Upper lobe of right lung (tissue), 1 donor: ENCODE results near the gene TRIM15. TPM values are rescaled to one million over a fixed set of nuclear protein-coding genes. Genes with fewer than 3 reads are reported as not detected.

Experiments
- ATAC-seq: fragments of 200-7000 bp; cut with Tn5 transposase; one replicate; pipeline ENCODE4 v1.9.1; 2020; ENCODE audit warnings: mild to moderate bottlenecking, moderate library complexity
- DNase-seq: peaks from one replicate; pipeline ENCODE4 v3.0.0-alpha.2; 2020
- H3K27ac ChIP-seq: fragments of 200-600 bp; one replicate; pipeline ENCODE4 v1.8.0; 2022
- H3K27me3 ChIP-seq: fragments of 200-600 bp; one replicate; pipeline ENCODE4 v1.8.0; 2022; ENCODE audit warnings: mild to moderate bottlenecking
- H3K36me3 ChIP-seq: fragments of 200-600 bp; one replicate; pipeline ENCODE4 v1.8.0; 2022
- H3K4me1 ChIP-seq: fragments of 200-600 bp; one replicate; pipeline ENCODE4 v1.8.0; 2022
- H3K4me3 ChIP-seq: fragments of 200-600 bp; one replicate; pipeline ENCODE4 v1.8.0; 2022; ENCODE audit warnings: mild to moderate bottlenecking
- H3K9me3 ChIP-seq: fragments of 200-600 bp; one replicate; pipeline ENCODE4 v1.8.0; 2022
- intact Hi-C: fragments of 100-400 bp; cut with DNase I; formaldehyde crosslinking; loops from one replicate; pipeline ENCODE4 v1.11.0; 2022
- total RNA-seq: library from RNA; stranded (reverse); fragmentation: NEBNext Ultra II Directional; extraction: Animal tissue kit (Norgen Biotek cat#: 25700); gene quantifications from one replicate; pipeline ENCODE4 v1.2.1, GENCODE V29; 2021
- TF ChIP-seq, protein P1 (sequence below): fragments of 200-600 bp; IDR thresholded peaks from one replicate; pipeline ENCODE4 v1.8.0; 2022; ENCODE audit warnings: antibody characterized with exemption
- donor health status: DM: no; HTN: yes; CAD: no; lungs with severe emphysema.

The TRIM15 gene
- total RNA-seq, 1 donor from 2014 or later, result not detected

DNA sequence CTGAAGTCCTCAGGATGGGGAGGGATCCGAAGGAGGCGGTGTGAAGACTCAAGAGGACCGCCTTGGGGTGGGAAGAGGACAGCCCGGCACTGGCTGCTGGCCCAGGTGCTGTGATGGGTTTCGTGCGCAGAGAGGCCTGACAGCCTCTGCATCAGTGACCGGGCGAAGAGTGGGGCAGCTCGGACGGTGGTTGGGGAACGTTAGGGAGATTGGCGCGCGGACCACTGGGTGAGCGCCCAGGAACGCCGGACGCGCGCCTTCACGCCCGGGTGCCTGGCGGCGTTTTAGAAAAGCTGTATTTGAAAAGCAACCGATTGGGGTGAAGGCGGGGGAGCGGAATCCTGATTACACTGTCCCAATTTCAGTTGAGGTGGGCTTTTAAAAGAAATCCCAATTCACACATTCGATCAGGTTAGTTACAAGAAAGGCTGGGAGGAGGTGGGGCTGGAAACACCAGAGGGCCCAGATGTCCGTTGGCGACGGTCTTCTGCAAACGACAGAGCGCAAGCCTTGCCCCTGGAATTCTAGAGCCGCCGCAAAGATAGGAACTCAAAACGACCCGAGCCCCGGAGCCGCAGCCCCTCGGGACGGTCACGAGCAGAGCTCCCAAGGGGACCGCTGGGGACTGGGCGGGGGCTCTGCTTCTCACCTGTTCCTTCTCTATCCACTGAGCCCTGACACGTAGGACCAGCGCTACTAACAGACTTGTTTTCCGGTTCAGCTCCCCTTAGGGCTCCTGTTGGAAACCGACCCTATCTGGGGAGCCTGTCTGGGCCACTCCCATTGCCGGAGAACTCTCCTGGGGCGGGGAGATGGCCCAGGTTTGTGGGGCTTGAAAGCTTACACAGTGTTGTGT lies 35.9 kb upstream of the TRIM15 start:
- DNase-seq (no peak), ATAC-seq (peak; percentile 18)
- Histone ChIP-seq H3K36me3 (no peaks in the 10 kb centered on the region), H3K27ac (no peak overlapping the region), H3K4me1 (peaks cover 13% of the 10 kb centered on the region), H3K27me3 (peaks cover 34% of the 10 kb centered on the region), H3K9me3 (no peaks in the 10 kb centered on the region), H3K4me3 (peak overlapping the region; percentile 12)
- TF ChIP-seq, protein P1, sequence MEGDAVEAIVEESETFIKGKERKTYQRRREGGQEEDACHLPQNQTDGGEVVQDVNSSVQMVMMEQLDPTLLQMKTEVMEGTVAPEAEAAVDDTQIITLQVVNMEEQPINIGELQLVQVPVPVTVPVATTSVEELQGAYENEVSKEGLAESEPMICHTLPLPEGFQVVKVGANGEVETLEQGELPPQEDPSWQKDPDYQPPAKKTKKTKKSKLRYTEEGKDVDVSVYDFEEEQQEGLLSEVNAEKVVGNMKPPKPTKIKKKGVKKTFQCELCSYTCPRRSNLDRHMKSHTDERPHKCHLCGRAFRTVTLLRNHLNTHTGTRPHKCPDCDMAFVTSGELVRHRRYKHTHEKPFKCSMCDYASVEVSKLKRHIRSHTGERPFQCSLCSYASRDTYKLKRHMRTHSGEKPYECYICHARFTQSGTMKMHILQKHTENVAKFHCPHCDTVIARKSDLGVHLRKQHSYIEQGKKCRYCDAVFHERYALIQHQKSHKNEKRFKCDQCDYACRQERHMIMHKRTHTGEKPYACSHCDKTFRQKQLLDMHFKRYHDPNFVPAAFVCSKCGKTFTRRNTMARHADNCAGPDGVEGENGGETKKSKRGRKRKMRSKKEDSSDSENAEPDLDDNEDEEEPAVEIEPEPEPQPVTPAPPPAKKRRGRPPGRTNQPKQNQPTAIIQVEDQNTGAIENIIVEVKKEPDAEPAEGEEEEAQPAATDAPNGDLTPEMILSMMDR, result no peak
- intact Hi-C loops, result no loop called here

DNA sequence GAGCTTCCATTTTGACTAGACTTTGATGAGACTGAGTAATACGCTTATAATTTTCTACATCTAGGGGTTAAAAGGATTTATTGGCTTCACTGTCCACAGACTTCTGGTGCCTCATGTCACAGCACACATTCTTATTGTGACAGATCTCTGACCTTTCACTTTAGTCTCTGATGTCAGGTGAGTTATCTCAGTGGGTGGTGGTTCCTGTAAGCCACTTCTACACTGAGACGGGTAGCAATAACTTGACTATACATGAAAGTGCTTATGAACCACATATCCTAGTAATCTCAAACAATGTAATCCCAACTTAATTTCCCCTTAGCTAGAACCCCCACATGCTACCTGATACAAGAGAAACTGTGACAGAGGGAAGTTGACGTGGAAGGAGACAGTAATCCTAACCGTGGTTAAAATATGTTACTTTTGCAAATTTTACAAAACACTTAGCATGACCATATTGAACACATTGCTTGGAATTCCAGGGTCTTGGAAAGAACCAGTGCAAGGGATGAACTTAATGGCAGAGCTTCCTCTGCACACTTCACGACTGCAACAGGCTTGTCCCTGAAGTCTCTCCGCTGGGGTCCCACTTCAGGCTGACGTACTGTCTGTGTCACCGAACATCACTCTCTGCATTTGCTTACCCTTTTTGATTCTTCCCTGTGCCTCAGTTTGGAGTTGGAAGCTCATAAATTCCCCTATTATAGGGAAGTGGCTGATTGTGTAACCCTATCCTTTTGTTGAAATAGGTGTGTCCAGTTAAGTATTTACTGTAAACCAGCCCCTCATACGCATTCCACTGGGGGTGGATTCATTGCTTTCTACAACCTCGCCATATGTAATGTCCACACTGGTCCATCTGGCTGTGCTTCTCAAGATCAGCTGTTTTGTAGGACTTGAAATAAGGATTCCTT lies 33.8 kb upstream of the TRIM15 start:
- H3K4me1 ChIP-seq, result peaks cover 13% of the 10 kb centered on the region
- no peak overlapping the region for H3K27ac ChIP-seq
- TF ChIP-seq, protein P1, result no peak
- intact Hi-C loops, result no loop called here
- peaks cover 43% of the 10 kb centered on the region for H3K27me3 ChIP-seq
- H3K4me3 ChIP-seq, result no peak overlapping the region
- ATAC-seq (peak; percentile 56), DNase-seq (no peak)
- H3K9me3 ChIP-seq, result no peaks in the 10 kb centered on the region
- H3K36me3 ChIP-seq, result no peaks in the 10 kb centered on the region

DNA sequence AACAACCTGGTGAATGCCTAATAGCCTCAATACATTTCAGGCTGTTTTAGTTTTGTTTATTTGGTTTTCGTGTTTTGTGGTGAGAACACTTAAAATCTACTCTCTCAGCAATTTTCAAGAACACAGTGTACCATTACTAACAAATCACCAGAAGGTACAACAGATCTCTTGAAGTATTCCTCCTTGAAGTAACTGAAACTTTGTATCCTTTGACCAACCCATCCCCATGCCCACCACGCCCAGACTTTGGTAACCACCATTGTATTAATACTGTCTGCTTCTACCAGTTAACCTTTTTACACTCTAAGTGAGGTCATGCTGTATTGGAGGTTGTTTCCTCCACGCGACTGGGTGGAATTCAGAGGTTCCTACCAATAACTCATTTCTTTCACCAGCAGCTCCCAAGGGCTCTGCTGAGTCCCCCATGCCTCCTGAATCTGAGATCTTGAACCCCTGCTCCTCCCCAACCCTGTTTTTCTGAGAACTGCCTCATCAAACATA lies 33.1 kb upstream of the TRIM15 start:
- Histone ChIP-seq H3K9me3 (no peaks in the 10 kb centered on the region), H3K27me3 (peaks cover 45% of the 10 kb centered on the region), H3K4me1 (peaks cover 13% of the 10 kb centered on the region), H3K27ac (no peak overlapping the region), H3K4me3 (no peak overlapping the region), H3K36me3 (no peaks in the 10 kb centered on the region)
- DNase-seq (no peak), ATAC-seq (peak; percentile 8)
- intact Hi-C loops, result no loop called here
- TF ChIP-seq, protein P1, result no peak

DNA sequence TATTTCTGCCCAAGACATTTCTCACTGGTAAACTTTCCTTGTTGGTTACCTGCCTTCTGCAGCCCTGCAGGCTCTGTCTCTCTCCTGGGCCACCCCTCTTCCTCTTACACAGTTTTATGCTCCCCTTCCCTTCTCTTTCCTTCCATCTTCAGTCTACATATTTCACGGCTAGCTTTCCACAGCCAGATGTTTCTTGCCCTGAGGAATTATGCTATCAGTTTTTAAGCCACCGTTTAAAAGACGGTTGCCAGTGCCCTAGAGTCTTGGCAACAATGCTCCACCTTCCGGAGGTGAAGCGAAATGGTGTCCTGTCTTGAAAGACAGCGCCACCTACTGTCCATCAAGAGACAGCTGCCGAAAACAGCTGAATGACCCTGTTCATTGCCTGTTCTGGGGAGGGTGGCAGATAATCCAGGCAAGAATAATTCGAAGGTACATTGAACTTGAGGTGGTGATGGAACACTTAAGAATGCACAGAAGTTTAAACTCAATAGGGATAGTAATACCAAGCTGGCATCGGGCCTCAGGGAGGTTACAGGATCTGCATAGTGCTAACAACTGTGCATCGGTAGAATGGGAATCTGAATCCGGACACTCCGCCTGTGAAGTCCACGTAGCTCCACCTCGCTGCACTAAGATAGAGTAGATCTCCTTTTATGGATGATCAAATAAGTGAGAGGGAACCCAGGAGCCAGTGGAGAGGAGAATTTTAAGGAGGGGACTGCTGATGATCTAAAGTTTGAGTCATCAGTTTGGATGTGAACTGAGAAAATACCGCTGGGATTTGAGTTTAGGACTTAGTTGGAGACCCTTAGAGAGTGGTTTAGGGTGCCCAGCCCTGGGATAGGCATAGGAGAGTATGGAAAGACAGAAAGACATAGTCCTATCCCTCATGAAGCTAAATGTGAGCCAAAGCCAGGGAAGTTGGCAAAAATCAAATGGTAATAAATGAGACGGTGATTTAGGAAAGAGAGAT lies 32.2 kb upstream of the TRIM15 start:
- H3K36me3 ChIP-seq, result no peaks in the 10 kb centered on the region
- DNase-seq (peak; percentile 68), ATAC-seq (peak; percentile 96)
- H3K4me3 ChIP-seq, result no peak overlapping the region
- H3K27me3 ChIP-seq, result peaks cover 45% of the 10 kb centered on the region
- TF ChIP-seq, protein P1, result peak; percentile 99
- intact Hi-C loops, result no loop called here
- H3K9me3 ChIP-seq, result no peaks in the 10 kb centered on the region
- no peak overlapping the region for H3K27ac ChIP-seq
- H3K4me1 ChIP-seq, result peaks cover 13% of the 10 kb centered on the region
